Motor neuron (in vitro differentiated cells): ENCODE data around the gene CMIP. TPM values are rescaled to one million over a fixed set of nuclear protein-coding genes. Genes with fewer than 3 reads are reported as not detected.
"Not testable (repeated sequence)": the region's sequence is repeated elsewhere in the genome, so short reads cannot be mapped to it uniquely, and the experiment has no call there.

ENCODE experiments used
- ATAC-seq, 8 experiments: fragments of 200-7000 bp; cut with Tn5 transposase; replicated peaks in 6 of 8; 2 replicates each; pipeline ENCODE4 v1.8.0; 2021; ENCODE audit warnings: mild to moderate bottlenecking in 8 of 8, moderate library complexity in 8 of 8
- H3K27ac ChIP-seq, 2 donors: fragments of 250-450 bp; sonication (Bioruptor Pico); 2 replicates each; pipeline ENCODE4 v1.9.0; 2021; ENCODE audit warnings: antibody characterized with exemption in 2 of 2, mild to moderate bottlenecking in 2 of 2, moderate library complexity in 1 of 2
- H3K4me1 ChIP-seq, 2 donors: fragments of 250-450 bp; sonication (Bioruptor Pico); replicated peaks in 1 of 2; 2 replicates each; pipeline ENCODE4 v1.6.1; 2021; ENCODE audit warnings: antibody characterized with exemption in 2 of 2, mild to moderate bottlenecking in 2 of 2, moderate library complexity in 1 of 2
- H3K4me3 ChIP-seq, 5 donors: fragments of 250-450 bp; sonication (Bioruptor Pico); 2 replicates each; pipeline ENCODE4 v1.9.0; 2021; ENCODE audit warnings: antibody characterized with exemption in 5 of 5, mild to moderate bottlenecking in 5 of 5, moderate library complexity in 4 of 5
- WGBS, 10 experiments: fragments of 450-650 bp; shearing (Covaris generic); methylation state at CpG; one replicate each; pipeline ENCODE4 v1.0.0; 2022; 5-methylcytosine and 5-hydroxymethylcytosine counted together
- in situ Hi-C, 9 experiments: fragments of 400-800 bp; cut with MboI; loops; one replicate each; pipeline ENCODE4 v1.15.0; 2021; ENCODE audit warnings: low sequenced_read_pairs in 9 of 9, low pct_unique_long_range_greater_than_20kb in 2 of 9; ENCODE audit not compliant: unreplicated experiment in 9 of 9
- total RNA-seq, 8 experiments: library from RNA; unstranded; fragments of 300-600 nt; gene quantifications; 2 replicates each; pipeline versions ENCODE4 v1.2.3 to v1.2.4, GENCODE V29; 2022

The CMIP gene
- total RNA-seq, 8 experiments from 2014 or later = 4.6 to 35.3 (median 19.1) TPM

- no peak overlapping the region for H3K4me3 ChIP-seq
- ATAC-seq = peak in 2 of 8 experiments; percentile 30 to 44
- in situ Hi-C loops = no loop called here
- peaks cover 13 to 22% of the 10 kb centered on the region in 2 donors for H3K4me1 ChIP-seq
- 80 to 100% (median 90%) methylated on average over 1 to 2 of the region's 10 CpGs; no CpG with 5 or more reads in 5 of the 10 experiments for WGBS, 10 experiments
- H3K27ac ChIP-seq = peak overlapping the region; percentile 73 to 92
Observed at GRCh38 chr16:81515721-81516120, 71.1 kb downstream of the CMIP start.

- 80 to 98% (median 90%) methylated on average over 1 to 12 of the region's 14 CpGs; no CpG with 5 or more reads in 4 of the 10 experiments for WGBS, 10 experiments
- in situ Hi-C loops = no loop called here
- Histone ChIP-seq H3K27ac (peak overlapping the region; percentile 73 to 92), H3K4me1 (peaks cover 21 to 29% of the 10 kb centered on the region in 2 donors), H3K4me3 (no peak overlapping the region)
- no peak for ATAC-seq
Observed at GRCh38 chr16:81516478-81517149, 72.0 kb downstream of the CMIP start.

GRCh38 chr16:81517150-81517499 lies 72.5 kb downstream of the CMIP start:
- H3K27ac ChIP-seq = no peak overlapping the region
- ATAC-seq = no peak
- 77 to 100% (median 100%) methylated on average over 1 to 3 of the region's 4 CpGs; no CpG with 5 or more reads in 3 of the 10 experiments for WGBS, 10 experiments

GRCh38 chr16:81517629-81518438 lies 73.2 kb downstream of the CMIP start:
- Histone ChIP-seq H3K27ac (no peak overlapping the region), H3K4me3 (no peak overlapping the region), H3K4me1 (peaks cover 22 to 37% of the 10 kb centered on the region in 2 donors)
- 0 to 100% (median 94%) methylated on average over 1 to 15 of the region's 20 CpGs; no CpG with 5 or more reads in 1 of the 10 experiments for WGBS, 10 experiments
- ATAC-seq = no peak
- in situ Hi-C loops = no loop called here

More at GRCh38 chr16:81517150-81517499, 72.5 kb downstream of the CMIP start:
- Histone ChIP-seq H3K4me3 (no peak overlapping the region), H3K4me1 (peaks cover 22 to 34% of the 10 kb centered on the region in 2 donors)
- in situ Hi-C loops = no loop called here

GRCh38 chr16:81518439-81518757 lies 73.8 kb downstream of the CMIP start:
- no peak overlapping the region for H3K4me3 ChIP-seq
- no peak for ATAC-seq
- WGBS, 10 experiments = 80 to 100% (median 93%) methylated on average over 1 to 7 of the region's 8 CpGs; no CpG with 5 or more reads in 2 of the 10 experiments
- in situ Hi-C loops = no loop called here
- peaks cover 22 to 37% of the 10 kb centered on the region in 2 donors for H3K4me1 ChIP-seq
- H3K27ac ChIP-seq = no peak overlapping the region

- in situ Hi-C loops = no loop called here
- Histone ChIP-seq H3K4me3 (no peak overlapping the region), H3K27ac (no peak overlapping the region), H3K4me1 (peaks cover 22 to 37% of the 10 kb centered on the region in 2 donors)
- 74 to 100% (median 94%) methylated on average over 1 to 7 of the region's 9 CpGs; no CpG with 5 or more reads in 1 of the 10 experiments for WGBS, 10 experiments
- ATAC-seq = peak in 3 of 8 experiments; percentile 83 to 92 (median 87)
Observed at GRCh38 chr16:81519301-81520150, 74.9 kb downstream of the CMIP start.

GRCh38 chr16:81520151-81520470 lies 75.5 kb downstream of the CMIP start:
- no peak overlapping the region for H3K4me3 ChIP-seq
- H3K4me1 ChIP-seq = peaks cover 20 to 34% of the 10 kb centered on the region in 2 donors
- WGBS, 10 experiments = 76 to 100% (median 95%) methylated on average over 1 to 4 of the region's 4 CpGs; no CpG with 5 or more reads in 2 of the 10 experiments
- in situ Hi-C loops = no loop called here
- H3K27ac ChIP-seq = no peak overlapping the region
- no peak for ATAC-seq

GRCh38 chr16:81520560-81521135 lies 76.0 kb downstream of the CMIP start:
- peak overlapping the region; percentile 82 to 92 for H3K27ac ChIP-seq
- no peak overlapping the region for H3K4me3 ChIP-seq
- in situ Hi-C loops = no loop called here
- H3K4me1 ChIP-seq = peaks cover 15 to 29% of the 10 kb centered on the region in 2 donors
- WGBS, 10 experiments = 60 to 100% (median 91%) methylated on average over 1 to 4 of the region's 5 CpGs; no CpG with 5 or more reads in 6 of the 10 experiments
- peak in 4 of 8 experiments; percentile 5 to 7 (median 7) for ATAC-seq

GRCh38 chr16:81521141-81521626 lies 76.6 kb downstream of the CMIP start:
- peaks cover 11 to 28% of the 10 kb centered on the region in 2 donors for H3K4me1 ChIP-seq
- WGBS, 10 experiments = 35 to 100% (median 58%) methylated on average over 2 to 15 of the region's 19 CpGs; no CpG with 5 or more reads in 3 of the 10 experiments
- peak overlapping the region; percentile 82 to 92 for H3K27ac ChIP-seq
- ATAC-seq = peak in 5 of 8 experiments; percentile 97 to 99 (median 98)
- H3K4me3 ChIP-seq = no peak overlapping the region
- in situ Hi-C loops = no loop called here

- peak in 4 of 8 experiments; percentile 18 to 42 (median 22) for ATAC-seq
- in situ Hi-C loops = no loop called here
- peak overlapping the region; percentile 82 to 92 for H3K27ac ChIP-seq
- peaks cover 11 to 28% of the 10 kb centered on the region in 2 donors for H3K4me1 ChIP-seq
- H3K4me3 ChIP-seq = no peak overlapping the region
- 86 to 100% (median 91%) methylated on average over 2 to 7 of the region's 8 CpGs; no CpG with 5 or more reads in 2 of the 10 experiments for WGBS, 10 experiments
Observed at GRCh38 chr16:81522108-81522701, 77.6 kb downstream of the CMIP start.

- H3K27ac ChIP-seq, ATAC-seq, H3K4me3 ChIP-seq, in situ Hi-C loops: not testable (repeated sequence)
- 93 to 100% (median 100%) methylated on average over 1 to 6 of the region's 7 CpGs; no CpG with 5 or more reads in 4 of the 10 experiments for WGBS, 10 experiments
- peaks cover 11 to 28% of the 10 kb centered on the region in 2 donors for H3K4me1 ChIP-seq
Observed at GRCh38 chr16:81522851-81523250, 78.2 kb downstream of the CMIP start.
